HepG2 (cell line): Measurements from ENCODE around the gene AKT2. TPM values are rescaled to one million over a fixed set of nuclear protein-coding genes. Genes with fewer than 3 reads are reported as not detected.

Experiments
- ATAC-seq: fragments of 200-7000 bp; cut with Tn5 transposase; 3 replicates; pipeline ENCODE4 v1.9.1; 2020; ENCODE audit warnings: mild to moderate bottlenecking, moderate library complexity
- BruUV-seq: library from RNA; stranded (reverse); fragments of 400-500 nt; replicated peaks from 2 replicates; lab custom pipeline; 2021; lab: Mats Ljungman, UMichigan
- CTCF ChIA-PET: fragments of 300-600 bp; formaldehyde crosslinking; extraction: SDS; loops from one replicate; lab custom pipeline; 2021; ENCODE audit warnings: low total read pairs, inconsistent platforms, low intra/inter-chr PET ratio; lab: Yijun Ruan, JAX
- POLR2A ChIA-PET: fragments of 350-600 bp; sonication (Branson Sonifier 250); formaldehyde crosslinking; loops from one replicate; lab custom pipeline; 2020; ENCODE audit warnings: antibody characterized with exemption, inconsistent platforms; lab: Yijun Ruan, JAX
- DNase-seq: peaks from one replicate; pipeline ENCODE4 v3.0.0-alpha.2; 2015; ENCODE audit warnings: low spot score
- FAIRE-seq: peaks from 3 replicates; lab custom pipeline; 2011; peaks lifted over from hg19 to GRCh38; lab: Jason Lieb, UNC
- H2AFZ ChIP-seq: one replicate; pipeline ENCODE4 v1.6.1; 2011; ENCODE audit warnings: low read length, inconsistent platforms
- H3K27ac ChIP-seq: fragments of 300-600 bp; 3 replicates; pipeline ENCODE4 v1.8.0; 2011; ENCODE audit warnings: mixed run types, mild to moderate bottlenecking, mixed read lengths, low read length, inconsistent platforms; ENCODE audit not compliant: insufficient read depth; ENCODE audit errors: extremely low read length
- H3K27me3 ChIP-seq, 2 experiments: fragments of 200-600 bp in 1 of 2; 2 replicates in 1 of 2; 3 replicates in 1 of 2; pipeline versions ENCODE4 v1.6.0 to v1.8.0; 2011; ENCODE audit warnings: low read length in 2 of 2, mild to moderate bottlenecking in 2 of 2, moderate library complexity in 2 of 2, inconsistent platforms in 1 of 2; ENCODE audit not compliant: insufficient read depth in 2 of 2, control insufficient read depth in 1 of 2
- H3K36me3 ChIP-seq, 2 experiments: fragments of 200-600 bp in 1 of 2; replicated peaks in 1 of 2; 2 replicates in 1 of 2; 3 replicates in 1 of 2; pipeline versions ENCODE4 v1.5.1 to v1.8.0; 2011; ENCODE audit warnings: low read length in 2 of 2, inconsistent platforms in 1 of 2; ENCODE audit not compliant: insufficient read depth in 2 of 2, control insufficient read depth in 1 of 2
- H3K4me1 ChIP-seq: 2 replicates; pipeline ENCODE4 v1.5.1; 2012; ENCODE audit warnings: low read length, inconsistent platforms; ENCODE audit not compliant: insufficient read depth
- H3K4me2 ChIP-seq: 2 replicates; pipeline ENCODE4 v1.6.0; 2011; ENCODE audit warnings: low read depth, low read length, inconsistent platforms
- H3K4me3 ChIP-seq, 3 experiments: fragments of 200-600 bp in 1 of 3; sonication (generic), shearing (Covaris generic) in 1 of 3; replicated peaks in 1 of 3; 2 replicates each; pipeline ENCODE4 v1.5.1; 2011 to 2016; ENCODE audit warnings: low read length in 3 of 3, inconsistent platforms in 2 of 3, low read depth in 2 of 3, mild to moderate bottlenecking in 2 of 3, control low read depth in 1 of 3, mixed read lengths in 1 of 3; ENCODE audit not compliant: insufficient read depth in 1 of 3
- H3K79me2 ChIP-seq: one replicate; pipeline ENCODE4 v1.6.1; 2011; ENCODE audit warnings: low read length, inconsistent platforms; ENCODE audit not compliant: insufficient read depth
- H3K9ac ChIP-seq: 2 replicates; pipeline ENCODE4 v1.6.0; 2011; ENCODE audit warnings: mild to moderate bottlenecking, low read depth, low read length, inconsistent platforms; ENCODE audit not compliant: insufficient read depth
- H3K9me3 ChIP-seq: 2 replicates; pipeline ENCODE4 v1.5.1; 2012; ENCODE audit warnings: mild to moderate bottlenecking, low read length
- H4K20me1 ChIP-seq: 2 replicates; pipeline ENCODE4 v1.6.0; 2011; ENCODE audit warnings: inconsistent platforms, mild to moderate bottlenecking, low read length, moderate library complexity; ENCODE audit not compliant: insufficient read depth
- AGO2 ChIP-seq: fragments of 200-400 bp; formaldehyde crosslinking; optimal IDR thresholded peaks from 2 replicates; pipeline ENCODE3; 2017; ENCODE audit warnings: mild to moderate bottlenecking, low read depth, low read length, moderate library complexity
- ATM ChIP-seq: fragments of 450-650 bp; IDR thresholded peaks from 2 replicates; pipeline ENCODE4 v1.7.1; 2017; ENCODE audit warnings: mild to moderate bottlenecking, borderline replicate concordance
- ISX ChIP-seq: sonication (generic); formaldehyde crosslinking; conservative IDR thresholded peaks from 2 replicates; pipeline ENCODE4 v1.5.0; 2020; ENCODE audit warnings: missing genetic modification reagents
- MTA3 ChIP-seq: sonication (generic); formaldehyde crosslinking; IDR thresholded peaks from 2 replicates; pipeline ENCODE4 v1.4.0; 2020; ENCODE audit warnings: missing genetic modification reagents
- PBX3 ChIP-seq: sonication (generic); formaldehyde crosslinking; IDR thresholded peaks from 2 replicates; pipeline ENCODE4 v1.8.1; 2023; ENCODE audit warnings: missing genetic modification reagents, inconsistent platforms, borderline replicate concordance
- TRIM22 ChIP-seq: fragments of 450-650 bp; IDR thresholded peaks from 2 replicates; pipeline ENCODE4 v1.6.1; 2017
- ZBTB25 ChIP-seq: IDR thresholded peaks from 2 replicates; pipeline ENCODE4 v1.6.1; 2018; ENCODE audit warnings: missing genetic modification reagents
- ZC3H13 ChIP-seq: sonication (generic); formaldehyde crosslinking; IDR thresholded peaks from 2 replicates; pipeline ENCODE4 v1.8.1; 2023; ENCODE audit warnings: mild to moderate bottlenecking, missing genetic modification reagents, moderate library complexity
- ZNF607 ChIP-seq: sonication (generic); formaldehyde crosslinking; IDR thresholded peaks from 2 replicates; pipeline ENCODE4 v1.5.1; 2020; ENCODE audit warnings: missing genetic modification reagents, mild to moderate bottlenecking, borderline replicate concordance
- ZSCAN9 ChIP-seq: IDR thresholded peaks from 2 replicates; pipeline ENCODE4 v1.6.1; 2016; ENCODE audit warnings: borderline replicate concordance
- WGBS: methylation state at CpG from one replicate; pipeline ENCODE4 v1.1.6; 2017; ENCODE audit warnings: low lambda C conversion rate; 5-methylcytosine and 5-hydroxymethylcytosine counted together
- in situ Hi-C: cut with HindIII; loops from 2 replicates; pipeline ENCODE4 v1.10.0; 2017; ENCODE audit warnings: low pct_unique_long_range_greater_than_20kb; ENCODE audit not compliant: extremely low pct_ligation_motif_present
- intact Hi-C: fragments of 100-400 bp; cut with micrococcal nuclease; formaldehyde crosslinking; loops from one replicate; pipeline ENCODE4 v1.10.0; 2022; ENCODE audit not compliant: unreplicated experiment
- polyA plus RNA-seq, 8 experiments: library from polyadenylated mRNA; depleted of rRNA in 3 of 8; stranded (reverse) in 7 of 8; unstranded in 1 of 8; fragments of >200 nt; fragmentation: Illumina TruSeq in 4 of 8; extraction: Trizol in 4 of 8; gene quantifications; 2 replicates each; pipeline versions ENCODE4 v1.2.1 to v1.2.3, GENCODE V29; 2011 to 2016; ENCODE audit warnings: low read depth in 4 of 8, missing spikeins in 1 of 8, mixed read lengths in 1 of 8; ENCODE audit not compliant: insufficient read depth in 1 of 8
- total RNA-seq, 5 experiments: library from RNA; depleted of rRNA; stranded (reverse); fragments of >200 nt; fragmentation: Illumina TruSeq; extraction: Trizol; gene quantifications; 2 replicates each; pipeline ENCODE4 v1.2.3, GENCODE V29; 2016; ENCODE audit warnings: low read depth in 1 of 5

AKT2 gene
- total and polyA plus RNA-seq, 2 of the 13 experiments (the other 11 are each of a cell fraction or from before 2014, with no cell fraction given): 82.1 to 173 TPM

GRCh38 chr19:40236366-40236765 lies 48.8 kb downstream of the AKT2 start (continued):
- TF ChIP-seq ZNF607 (no peak), PBX3 (CRISPR knock-in tag) (no peak), MTA3 (CRISPR knock-in tag) (no peak), TRIM22 (no peak), ZC3H13 (CRISPR knock-in tag) (no peak), ZSCAN9 (CRISPR knock-in tag) (no peak), ZBTB25 (CRISPR knock-in tag) (no peak)
- TF ChIP-seq, all 625 proteins: peak for 0

GRCh38 chr19:40236026-40236355 lies 49.2 kb downstream of the AKT2 start:
- Histone ChIP-seq H4K20me1 (no peaks in the 10 kb centered on the region), H3K4me1 (peaks cover 23% of the 10 kb centered on the region), H3K27ac (no peak overlapping the region), H3K4me2 (no peak overlapping the region), H3K9ac (no peak overlapping the region), H2AFZ (no peak overlapping the region), H3K4me3 (no peak overlapping the region), H3K27me3 (no peaks in the 10 kb centered on the region), H3K79me2 (no peaks in the 10 kb centered on the region), H3K9me3 (no peaks in the 10 kb centered on the region), H3K36me3 (peaks cover 31 to 55% of the 10 kb centered on the region in 2 experiments)
- ATAC-seq: no peak
- TF ChIP-seq ZC3H13 (CRISPR knock-in tag) (no peak), ISX (CRISPR knock-in tag) (no peak), ATM (no peak), AGO2 (peak; percentile 31)
- intact Hi-C loops: no loop called here
- 100% methylated on average over 6 of the region's 9 CpGs for WGBS
- FAIRE-seq: no peak
- CTCF ChIA-PET: no interaction called here
- POLR2A ChIA-PET: no interaction called here
- in situ Hi-C loops: no loop called here
- DNase-seq: no peak
- no TSS peak for BruUV-seq
